Activated CD4-positive, alpha-beta T cell treated with anti-CD3 and anti-CD28 coated beads for 4 hours (primary cell): ENCODE data around the gene ITPR3.

Experiments used
- DNase-seq, 2 donors: peaks; one replicate each; pipeline ENCODE4 v3.0.0-alpha.2; 2020

ITPR3 gene

GRCh38 chr6:33620856-33621710, at the start of gene ITPR3:
Gene ITPR3, plus strand, starts transcription at chr6:33621322. Its CDS starts 281 bp downstream, at chr6:33621603.
- peak; percentile 67 to 75 for DNase-seq

DNA sequence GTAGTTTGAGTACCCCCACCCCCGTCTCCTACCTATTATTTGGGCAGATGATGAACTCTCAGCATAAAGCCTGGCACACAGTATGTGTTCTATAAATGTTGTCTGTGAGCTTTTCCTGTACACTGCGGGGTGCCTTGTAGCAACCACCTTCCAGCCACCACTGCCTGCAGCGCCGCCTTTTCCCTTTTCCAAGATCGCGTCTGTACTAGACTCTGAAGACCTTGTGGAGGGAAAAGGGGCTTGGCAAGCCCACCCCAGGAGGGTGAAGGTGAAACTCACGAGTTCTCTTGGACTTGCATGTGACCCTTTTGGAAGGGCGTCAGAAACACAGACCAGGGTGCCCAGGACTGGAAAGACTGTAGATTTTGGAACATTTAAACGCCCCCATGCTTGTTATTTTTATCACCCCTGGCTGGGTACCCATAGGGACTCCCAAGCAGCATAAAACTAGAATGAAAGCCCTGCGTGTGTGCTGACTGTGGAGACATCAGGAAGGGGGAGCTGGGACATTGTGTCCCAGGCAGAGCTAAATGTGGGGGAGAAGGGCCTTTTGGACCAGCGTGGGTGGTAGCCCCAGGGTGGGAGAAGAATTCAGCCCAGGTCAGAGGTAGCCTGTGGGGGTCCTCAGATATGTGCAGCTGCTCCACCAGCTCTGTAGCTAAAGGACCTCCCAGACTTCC, 49.3 kb upstream of the ITPR3 start:
- DNase-seq: no peak

- DNase-seq: no peak
Measured at GRCh38 chr6:33575211-33575610, 45.9 kb upstream of the ITPR3 start.

DNA sequence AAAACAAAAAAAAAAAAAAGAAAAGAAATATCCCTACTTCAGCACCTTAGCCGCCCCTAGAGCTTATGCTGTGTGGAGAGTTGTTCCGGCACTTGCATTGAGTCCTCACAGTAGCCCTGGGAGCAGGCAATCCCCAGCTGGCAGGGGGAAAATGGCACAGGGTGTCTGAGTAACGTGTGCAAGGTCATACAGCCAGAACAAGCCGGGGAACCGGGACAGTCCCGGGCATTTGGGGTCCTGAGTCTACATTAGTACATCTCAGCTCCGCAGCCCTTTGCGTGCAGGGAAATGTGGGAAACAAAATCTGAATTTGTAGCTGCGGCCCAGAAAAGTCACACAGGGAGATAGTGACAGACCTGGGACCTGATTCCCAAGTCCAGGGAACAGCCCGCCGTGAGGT, 44.5 kb upstream of the ITPR3 start:
- DNase-seq: no peak

DNA sequence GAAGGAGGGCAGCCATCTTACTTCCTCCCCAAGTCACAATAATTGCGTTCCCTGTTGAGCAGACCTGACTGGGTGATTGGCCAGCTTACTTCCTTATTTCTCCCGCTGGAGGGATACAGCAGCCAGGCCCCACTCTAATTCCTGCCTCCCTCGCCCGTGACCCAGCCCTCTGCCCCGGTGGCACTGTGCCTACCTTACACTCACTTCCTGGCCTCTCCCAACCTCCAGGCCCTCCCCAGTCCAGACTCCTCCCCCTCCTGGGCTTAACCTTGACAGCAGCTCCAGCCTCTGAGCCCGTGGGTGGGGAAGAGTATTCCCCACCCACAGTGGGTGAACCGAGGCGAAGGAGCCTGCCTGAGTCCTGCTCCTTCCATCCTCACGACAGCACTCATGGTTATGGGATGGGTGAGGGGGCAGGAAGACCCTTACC, 44.0 kb upstream of the ITPR3 start:
- peak; percentile 55 to 67 for DNase-seq

GRCh38 chr6:33577718-33578117, 43.4 kb upstream of the ITPR3 start:
- no peak for DNase-seq

DNA sequence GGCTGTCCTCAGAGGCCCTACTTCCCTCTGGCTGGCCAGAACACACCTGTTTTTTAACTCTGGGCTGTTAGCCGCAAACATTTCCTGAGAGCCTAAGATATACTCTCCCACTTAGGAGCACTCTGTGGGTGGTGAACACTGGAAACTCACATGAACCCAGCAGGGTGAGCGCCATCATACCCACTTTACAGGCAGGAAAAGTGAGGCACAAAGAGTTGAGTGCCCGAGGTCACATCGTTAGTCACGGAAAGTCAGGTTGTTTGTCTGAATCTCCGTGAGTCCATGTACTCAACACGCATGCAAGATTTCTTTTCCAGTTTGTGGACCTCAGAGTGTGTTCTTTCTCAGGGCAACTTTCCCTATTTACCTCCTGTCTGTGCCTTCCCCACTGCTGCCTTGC, 43.0 kb upstream of the ITPR3 start:
- no peak for DNase-seq

DNA sequence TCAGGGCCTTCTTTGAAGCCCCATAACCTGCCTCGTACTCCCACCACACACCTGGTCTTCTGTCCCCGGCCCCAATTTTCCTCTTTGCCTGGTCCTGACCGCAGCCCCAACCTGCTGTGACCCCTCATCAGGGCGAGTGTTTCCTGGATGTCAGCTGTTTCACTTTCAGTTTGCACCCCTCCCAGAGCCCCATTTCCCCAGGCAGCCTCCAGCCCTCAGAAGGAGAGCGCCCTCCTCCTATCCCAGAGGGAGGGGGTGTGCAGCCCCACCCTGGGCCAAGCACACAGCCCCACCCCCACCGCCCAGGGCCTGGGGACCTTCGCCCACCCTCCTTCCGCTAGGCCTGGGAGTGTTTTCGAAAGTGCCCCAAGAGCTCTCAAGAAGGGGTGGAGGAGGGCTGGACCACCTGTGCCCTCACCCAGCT, 42.5 kb upstream of the ITPR3 start:
- DNase-seq: peak; percentile 45 to 48

GRCh38 chr6:33579828-33580714, 41.1 kb upstream of the ITPR3 start, which contains the start of gene BAK1:
Gene BAK1, minus strand, starts transcription at chr6:33580276. Its CDS starts 2,672 bp downstream, at chr6:33577604.
- peak; percentile 79 to 83 for DNase-seq

GRCh38 chr6:33581186-33581585, 39.9 kb upstream of the ITPR3 start:
- no peak for DNase-seq

GRCh38 chr6:33583591-33584155, 37.4 kb upstream of the ITPR3 start:
- no peak for DNase-seq

DNA sequence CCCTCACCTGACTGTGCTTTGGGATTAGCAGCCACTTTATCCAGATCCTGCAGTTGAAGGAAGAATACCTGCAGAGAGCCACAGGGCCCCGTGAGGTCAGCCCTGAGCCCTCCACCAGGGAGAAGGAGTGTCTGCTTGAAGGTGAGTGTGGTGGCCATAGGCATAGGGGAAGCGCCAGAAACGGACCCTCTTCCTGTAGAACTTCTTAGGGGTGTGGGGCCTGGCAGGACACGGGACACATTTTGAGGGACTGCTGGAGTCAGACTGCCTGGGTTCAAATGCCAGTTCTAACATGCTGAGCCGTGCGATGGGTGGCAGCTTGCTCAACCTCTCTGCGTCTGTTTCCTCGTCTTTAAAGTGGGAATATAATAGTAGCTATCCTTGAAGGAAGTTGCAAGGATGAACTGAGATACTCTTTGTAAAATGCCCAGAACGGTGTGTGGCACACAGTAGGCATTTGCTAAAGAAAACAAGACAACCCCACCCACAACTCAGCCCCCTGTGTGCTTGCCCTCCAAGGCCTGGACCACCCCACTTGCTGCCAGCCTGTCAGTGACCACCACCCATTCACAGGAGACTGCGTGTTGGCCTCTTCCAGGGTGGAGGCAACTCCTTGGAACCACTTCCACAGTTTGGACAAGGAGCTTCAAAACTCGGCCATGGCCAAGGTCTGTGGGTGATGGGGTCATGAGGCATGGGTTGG, 36.3 kb upstream of the ITPR3 start:
- no peak for DNase-seq

DNA sequence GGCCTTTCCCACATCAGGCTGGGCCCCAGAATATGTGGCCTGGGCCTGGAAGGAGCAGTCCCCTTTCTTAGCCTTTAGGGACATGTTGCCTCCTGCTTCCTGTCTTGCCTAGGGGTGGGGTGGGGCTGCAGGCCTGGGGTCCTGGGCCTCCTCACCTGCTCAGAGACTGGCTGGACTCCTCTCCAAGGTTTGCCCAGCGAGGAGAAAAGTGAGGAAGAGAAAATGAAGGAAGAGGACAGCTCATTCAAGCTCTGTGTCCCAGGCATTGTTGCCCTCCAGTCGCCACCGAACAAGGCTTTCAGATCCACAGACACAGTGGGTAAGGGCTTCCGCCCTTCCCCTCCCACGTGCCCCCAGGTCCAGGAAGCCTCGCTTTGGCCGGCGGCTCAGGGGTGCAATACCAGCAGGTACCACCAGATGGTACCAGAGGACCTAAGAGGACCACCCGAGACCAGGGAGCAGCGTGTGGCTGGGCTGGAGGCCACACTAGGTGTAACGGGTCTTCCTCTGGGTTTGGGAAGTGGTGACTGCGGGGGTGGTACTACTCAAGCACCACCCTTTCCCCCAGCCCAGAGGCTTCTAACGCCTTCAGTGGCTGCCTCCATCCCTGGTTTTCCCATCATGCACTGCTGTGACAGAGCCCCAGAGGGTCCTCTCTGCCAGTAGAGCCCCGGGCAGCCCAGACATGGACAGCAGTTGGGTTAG, 35.6 kb upstream of the ITPR3 start:
- peak; percentile 76 to 90 for DNase-seq

GRCh38 chr6:33586108-33586640, 34.9 kb upstream of the ITPR3 start:
- DNase-seq: no peak

GRCh38 chr6:33587529-33587928, 33.6 kb upstream of the ITPR3 start:
- DNase-seq: no peak

GRCh38 chr6:33588894-33589293, 32.2 kb upstream of the ITPR3 start:
- no peak for DNase-seq

- no peak for DNase-seq
Measured at GRCh38 chr6:33589392-33589730, 31.8 kb upstream of the ITPR3 start.

DNA sequence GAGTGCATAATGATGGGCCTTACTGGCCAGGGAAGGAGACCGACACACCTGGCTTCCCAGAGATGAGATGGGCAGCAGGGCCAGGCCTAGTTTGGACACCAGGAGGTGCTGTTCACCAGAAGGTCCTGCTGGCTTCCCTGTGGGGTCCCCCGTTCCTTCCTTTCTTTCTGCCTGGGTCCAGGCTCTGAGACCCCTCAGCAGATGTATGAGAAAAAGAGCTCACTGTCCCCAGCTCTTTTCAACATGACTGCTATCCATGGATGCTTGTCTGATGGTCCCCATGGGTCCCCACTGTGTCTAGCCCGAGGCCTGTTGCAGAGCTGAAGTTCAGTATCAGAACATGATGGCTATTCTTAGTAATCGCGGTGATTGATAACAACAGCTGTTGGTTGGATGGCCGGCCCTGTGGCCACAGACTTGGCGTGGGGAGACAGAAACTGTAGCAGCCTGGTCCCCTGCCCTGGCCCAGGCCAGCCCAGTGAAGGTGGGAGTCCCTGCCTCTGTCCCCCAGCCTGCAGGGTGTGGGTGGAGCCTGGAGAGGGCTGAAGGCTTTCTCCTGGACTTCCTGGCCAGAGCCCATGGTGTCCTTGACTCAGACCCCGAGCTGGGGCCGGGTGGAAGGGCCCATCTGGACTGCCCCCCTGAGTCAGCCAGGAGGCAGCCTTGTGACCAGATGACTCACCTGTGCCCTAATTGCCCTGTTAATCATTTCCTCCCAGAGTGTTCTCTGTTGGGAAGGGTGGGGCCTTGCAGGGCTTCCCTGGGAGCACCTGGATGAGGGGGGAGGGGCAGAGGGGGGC, 31.2 kb upstream of the ITPR3 start:
- DNase-seq: peak; percentile 48 to 49

DNA sequence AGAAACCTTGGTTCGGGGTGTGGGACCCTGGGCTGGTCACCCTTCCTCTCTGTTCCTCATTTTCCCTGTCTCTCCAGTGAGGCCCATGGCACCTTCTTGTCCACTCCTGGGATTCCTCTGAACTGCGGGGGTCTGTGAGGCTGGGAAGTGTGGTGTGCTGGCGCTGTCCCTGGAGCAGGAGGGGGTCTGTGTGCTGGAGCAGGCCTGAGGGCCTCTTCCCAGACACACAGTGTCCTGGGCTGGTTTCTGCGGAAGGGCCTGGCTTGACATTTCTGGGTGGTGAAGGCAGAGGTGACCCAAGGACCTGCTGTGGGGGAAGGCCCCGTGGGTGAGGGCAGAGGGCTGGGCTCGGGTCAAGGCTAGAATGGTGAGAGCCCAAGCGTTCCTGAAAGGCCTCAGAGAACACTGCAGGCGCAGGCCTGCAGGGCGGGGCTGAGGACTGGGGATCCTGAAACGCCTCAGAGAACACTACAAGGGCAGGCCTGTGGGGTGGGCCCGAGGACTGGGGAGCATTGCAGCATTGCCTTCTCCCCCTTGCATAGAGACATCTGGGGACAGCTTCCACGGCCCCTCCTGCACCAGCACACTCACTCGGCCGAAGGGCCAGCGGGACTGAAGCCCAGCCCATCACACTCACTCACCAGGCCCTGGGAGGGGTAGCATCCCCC, 30.5 kb upstream of the ITPR3 start:
- no peak for DNase-seq
